Measurements from ENCODE around the gene IL17RB. TPM values are rescaled to one million over a fixed set of nuclear protein-coding genes. Genes with fewer than 3 reads are reported as not detected.

The IL17RB gene
- total and polyA plus RNA-seq, 2 of the 8 experiments (the other 6 are each of a cell fraction or from before 2014, with no cell fraction given): 7.0 to 24.6 TPM

DNA sequence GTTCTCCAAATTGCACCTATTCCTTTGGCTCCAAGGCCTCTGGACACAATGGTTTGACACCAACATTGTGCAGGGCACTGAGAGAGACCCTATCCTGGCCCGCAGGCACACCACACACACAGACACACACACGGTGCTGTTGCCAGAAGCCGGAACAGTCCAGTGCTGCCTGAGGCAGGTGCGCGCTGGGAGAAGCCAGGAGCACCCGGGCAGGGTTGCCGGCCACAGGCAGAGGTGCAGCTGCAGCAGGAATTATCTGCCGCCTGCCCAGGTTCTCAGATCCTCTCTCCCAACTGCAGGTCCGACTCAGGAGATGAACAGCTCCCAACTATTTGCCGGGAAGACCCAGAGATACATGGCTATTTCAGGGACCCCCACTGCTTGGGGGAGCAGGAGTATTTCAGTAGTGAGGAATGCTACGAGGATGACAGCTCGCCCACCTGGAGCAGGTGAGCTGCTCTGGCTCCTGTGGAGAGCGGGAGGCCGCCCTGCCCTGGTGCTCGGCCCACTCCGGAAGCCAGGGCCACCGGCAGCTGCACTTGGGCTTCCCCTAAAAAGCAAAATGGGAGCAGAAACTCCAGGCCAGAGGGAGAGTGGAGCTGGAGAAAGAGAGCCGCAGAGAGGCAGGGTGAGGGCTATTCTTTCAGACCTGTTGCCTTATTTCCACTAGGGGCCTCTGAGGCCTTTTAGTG is 43.1 kb upstream of the IL17RB start:
- CTCF ChIA-PET (ENCODE audit: partially characterized antibody): interaction anchor here (0.8 to 1.5 kb wide), 6 partner anchors 10 to 62 kb away, joined by 3 to 4 read pairs (median 3); no protein-coding TSS in a partner anchor
- no peak overlapping the region for H4K5ac ChIP-seq (ENCODE audit: insufficient read length, low read depth, low read length)
- 88% methylated on average over 18 of the region's 18 CpGs; no CpG with 5 or more reads in 1 of the 2 experiments for WGBS, 2 experiments (ENCODE audit: extremely low coverage in 1 of 2, insufficient coverage in 1 of 2, insufficient read length in 1 of 2, insufficient replicate concordance in 2 of 2, low coverage in 1 of 2, low lambda C conversion rate in 2 of 2, missing lambda C conversion rate in 1 of 2)
- no peak overlapping the region for H3K18ac ChIP-seq (ENCODE audit: extremely low read depth, low read length)
- H3K9me3 ChIP-seq (ENCODE audit: insufficient read depth in 2 of 2, low read depth in 1 of 2, low read length in 1 of 2): no peaks in the 10 kb centered on the region
- no peak overlapping the region for H3K4me2 ChIP-seq (ENCODE audit: insufficient read depth in 1 of 2, low read depth in 2 of 2, low read length in 2 of 2)
- peaks cover 0 to 7% (median 0%) of the 10 kb centered on the region in 4 experiments; a peak in 3 of 7 replicates for H3K4me1 ChIP-seq (replicated peaks in 1 of 4; ENCODE audit: control insufficient read depth in 3 of 4, insufficient read depth in 4 of 4, low read length in 3 of 4)
- no peaks in the 10 kb centered on the region for H3K79me1 ChIP-seq (ENCODE audit: low read depth, low read length)
- FAIRE-seq: no peak
- no peak overlapping the region for H2AFZ ChIP-seq (ENCODE audit: low read length)
- no peak overlapping the region for H4K91ac ChIP-seq (replicated peaks; ENCODE audit: insufficient read length, low read length)
- H3K27ac ChIP-seq (ENCODE audit: low read depth, low read length): no peak overlapping the region
- no peak overlapping the region for H2BK5ac ChIP-seq (ENCODE audit: low read depth, low read length)
- DNase-seq (ENCODE audit: low read depth in 1 of 2, low spot score in 2 of 2): no peak
- POLR2A ChIA-PET (ENCODE audit: partially characterized antibody): interaction anchor here (0.6 kb wide), 1 partner anchor 326 kb away, joined by 3 read pairs; no protein-coding TSS in a partner anchor
- no peak overlapping the region for H3K23ac ChIP-seq (ENCODE audit: insufficient read length)
- H3K79me2 ChIP-seq (ENCODE audit: control insufficient read depth in 1 of 2, insufficient read depth in 2 of 2, low read length in 2 of 2): no peaks in the 10 kb centered on the region
- H3K36me3 ChIP-seq (ENCODE audit: control insufficient read depth in 2 of 4, insufficient read depth in 4 of 4, low read length in 3 of 4): no peaks in the 10 kb centered on the region
- H4K20me1 ChIP-seq (replicated peaks in 1 of 2; ENCODE audit: control insufficient read depth in 1 of 2, insufficient read depth in 2 of 2, low read length in 2 of 2): no peaks in the 10 kb centered on the region
- no peak overlapping the region for H2BK15ac ChIP-seq (ENCODE audit: low read length)
- no peak overlapping the region for H3K9ac ChIP-seq (replicated peaks in 1 of 4; ENCODE audit: extremely low read depth in 1 of 4, low read depth in 3 of 4, low read length in 3 of 4)
- H3K56ac ChIP-seq (replicated peaks; ENCODE audit: insufficient read length, low read depth, low read length): no peak overlapping the region
- no peaks in the 10 kb centered on the region; a peak in 1 of 7 replicates for H3K27me3 ChIP-seq (replicated peaks in 1 of 4; ENCODE audit: control insufficient read depth in 3 of 4, extremely low read depth in 1 of 4, insufficient read depth in 3 of 4, low read length in 3 of 4)
- no peak overlapping the region for H3K14ac ChIP-seq (ENCODE audit: insufficient read length)
- no peak overlapping the region for H3K4ac ChIP-seq (replicated peaks; ENCODE audit: insufficient read length, low read depth, low read length)
- peaks cover 6% of the 10 kb centered on the region; the same call in 1 of the 2 replicates for H3K23me2 ChIP-seq (ENCODE audit: low read depth, low read length)
- no peak overlapping the region; the same call in 1 of the 2 replicates for H2AK5ac ChIP-seq (ENCODE audit: low read depth, low read length)
- H2BK20ac ChIP-seq (ENCODE audit: low read length): no peak overlapping the region
- H2BK12ac ChIP-seq (ENCODE audit: low read depth, low read length): no peak overlapping the region
- no peak overlapping the region for H4K8ac ChIP-seq (ENCODE audit: extremely low read depth, insufficient read depth, low read length)
- no peak overlapping the region for H3K4me3 ChIP-seq (ENCODE audit: extremely low read depth in 1 of 4, insufficient read depth in 2 of 4, low read depth in 3 of 4, low read length in 4 of 4)
- no peak overlapping the region for H2BK120ac ChIP-seq (replicated peaks; ENCODE audit: low read depth, low read length)
- no peak for TF ChIP-seq RAD21 (IDR thresholded peaks at IDR 0.05 in 1 of 2, conservative IDR thresholded peaks at IDR 0.05 in 1 of 2; ENCODE audit: low read depth in 2 of 2, low read length in 2 of 2)
- TF ChIP-seq TAF7 (optimal IDR thresholded peaks at IDR 0.05; ENCODE audit: borderline replicate concordance, low read depth, low read length): no peak
- TF ChIP-seq PHF8 (conservative IDR thresholded peaks at IDR 0.05; ENCODE audit: low read depth, low read length): no peak
- TF ChIP-seq SIX5 (IDR thresholded peaks at IDR 0.05; ENCODE audit: low read depth, low read length): no peak
- no peak for TF ChIP-seq YY1 (IDR thresholded peaks at IDR 0.05; ENCODE audit: low read depth, low read length)
- no peak for TF ChIP-seq BRCA1 (IDR thresholded peaks at IDR 0.05; ENCODE audit: low read depth, low read length)
- TF ChIP-seq POU5F1 (IDR thresholded peaks at IDR 0.05; ENCODE audit: low read depth, low read length): no peak
- no peak for TF ChIP-seq HDAC6 (IDR thresholded peaks at IDR 0.05; ENCODE audit: low read depth, low read length)
- TF ChIP-seq EZH2 (IDR thresholded peaks at IDR 0.05; ENCODE audit: low read depth, low read length, severe bottlenecking): no peak
- no peak for TF ChIP-seq ZNF274 (IDR thresholded peaks at IDR 0.05; ENCODE audit: borderline replicate concordance, extremely low read depth, low read length)
- TF ChIP-seq NANOG (IDR thresholded peaks at IDR 0.05; ENCODE audit: insufficient read depth, low read depth, low read length, poor library complexity, severe bottlenecking): no peak
- no peak for TF ChIP-seq KDM1A (IDR thresholded peaks at IDR 0.05; ENCODE audit: borderline replicate concordance, low read length)
